H1 (cell line): ENCODE measurements around the gene COPS9. TPM values are rescaled to one million over a fixed set of nuclear protein-coding genes. Genes with fewer than 3 reads are reported as not detected.

Experiments
- polyA plus RNA-seq, 7 experiments: library from polyadenylated mRNA; depleted of rRNA in 3 of 7; stranded (reverse) in 5 of 7; unstranded in 2 of 7; fragments of >200 nt in 5 of 7; fragments of 200-250 nt in 2 of 7; gene quantifications; 1 replicate in 5 of 7; 2 replicates in 1 of 7; 4 replicates in 1 of 7; pipeline versions ENCODE4 v1.2.1 to v1.2.3, GENCODE V29; 2011 to 2013; ENCODE audit warnings: missing spikeins in 2 of 7, mixed read lengths in 2 of 7
- total RNA-seq: library from RNA; stranded (reverse); fragmentation: NEBNext Ultra II Directional; extraction: Animal tissue kit (Norgen Biotek cat#: 25700); gene quantifications from 2 replicates; pipeline ENCODE4 v1.2.1, GENCODE V29; 2021
- TF ChIP-seq, protein P1 (sequence below): fragments of 300-600 bp; sonication (generic); IDR thresholded peaks from 2 replicates; pipeline ENCODE4 v1.7.1; 2012; ENCODE audit warnings: low read length, moderate library complexity, mild to moderate bottlenecking, inconsistent platforms; ENCODE audit not compliant: insufficient replicate concordance

The COPS9 gene
- total and polyA plus RNA-seq, 2 of the 8 experiments (the other 6 are each of a cell fraction or from before 2014, with no cell fraction given): 154 to 234 TPM

DNA sequence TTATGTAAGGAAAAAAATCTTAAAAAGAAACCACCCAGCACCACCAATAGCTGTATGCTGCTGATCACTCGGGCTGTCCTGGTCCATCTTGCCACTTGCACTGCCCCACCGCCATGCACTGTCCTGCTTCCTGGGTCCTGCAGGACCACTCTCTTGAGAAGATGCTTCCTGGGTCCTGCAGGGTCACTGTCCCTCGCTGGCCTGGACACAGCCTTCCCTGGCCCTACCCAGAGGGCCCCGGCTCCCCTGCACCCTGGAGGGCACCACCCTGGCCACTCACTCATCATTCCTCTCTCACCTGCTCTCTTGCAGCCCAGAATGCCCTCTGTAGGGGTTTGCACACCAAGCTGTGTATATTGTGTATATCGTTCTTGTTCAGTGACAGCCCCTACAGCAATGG is 6.8 kb upstream of the COPS9 start (continued):
- TF ChIP-seq, protein P1, sequence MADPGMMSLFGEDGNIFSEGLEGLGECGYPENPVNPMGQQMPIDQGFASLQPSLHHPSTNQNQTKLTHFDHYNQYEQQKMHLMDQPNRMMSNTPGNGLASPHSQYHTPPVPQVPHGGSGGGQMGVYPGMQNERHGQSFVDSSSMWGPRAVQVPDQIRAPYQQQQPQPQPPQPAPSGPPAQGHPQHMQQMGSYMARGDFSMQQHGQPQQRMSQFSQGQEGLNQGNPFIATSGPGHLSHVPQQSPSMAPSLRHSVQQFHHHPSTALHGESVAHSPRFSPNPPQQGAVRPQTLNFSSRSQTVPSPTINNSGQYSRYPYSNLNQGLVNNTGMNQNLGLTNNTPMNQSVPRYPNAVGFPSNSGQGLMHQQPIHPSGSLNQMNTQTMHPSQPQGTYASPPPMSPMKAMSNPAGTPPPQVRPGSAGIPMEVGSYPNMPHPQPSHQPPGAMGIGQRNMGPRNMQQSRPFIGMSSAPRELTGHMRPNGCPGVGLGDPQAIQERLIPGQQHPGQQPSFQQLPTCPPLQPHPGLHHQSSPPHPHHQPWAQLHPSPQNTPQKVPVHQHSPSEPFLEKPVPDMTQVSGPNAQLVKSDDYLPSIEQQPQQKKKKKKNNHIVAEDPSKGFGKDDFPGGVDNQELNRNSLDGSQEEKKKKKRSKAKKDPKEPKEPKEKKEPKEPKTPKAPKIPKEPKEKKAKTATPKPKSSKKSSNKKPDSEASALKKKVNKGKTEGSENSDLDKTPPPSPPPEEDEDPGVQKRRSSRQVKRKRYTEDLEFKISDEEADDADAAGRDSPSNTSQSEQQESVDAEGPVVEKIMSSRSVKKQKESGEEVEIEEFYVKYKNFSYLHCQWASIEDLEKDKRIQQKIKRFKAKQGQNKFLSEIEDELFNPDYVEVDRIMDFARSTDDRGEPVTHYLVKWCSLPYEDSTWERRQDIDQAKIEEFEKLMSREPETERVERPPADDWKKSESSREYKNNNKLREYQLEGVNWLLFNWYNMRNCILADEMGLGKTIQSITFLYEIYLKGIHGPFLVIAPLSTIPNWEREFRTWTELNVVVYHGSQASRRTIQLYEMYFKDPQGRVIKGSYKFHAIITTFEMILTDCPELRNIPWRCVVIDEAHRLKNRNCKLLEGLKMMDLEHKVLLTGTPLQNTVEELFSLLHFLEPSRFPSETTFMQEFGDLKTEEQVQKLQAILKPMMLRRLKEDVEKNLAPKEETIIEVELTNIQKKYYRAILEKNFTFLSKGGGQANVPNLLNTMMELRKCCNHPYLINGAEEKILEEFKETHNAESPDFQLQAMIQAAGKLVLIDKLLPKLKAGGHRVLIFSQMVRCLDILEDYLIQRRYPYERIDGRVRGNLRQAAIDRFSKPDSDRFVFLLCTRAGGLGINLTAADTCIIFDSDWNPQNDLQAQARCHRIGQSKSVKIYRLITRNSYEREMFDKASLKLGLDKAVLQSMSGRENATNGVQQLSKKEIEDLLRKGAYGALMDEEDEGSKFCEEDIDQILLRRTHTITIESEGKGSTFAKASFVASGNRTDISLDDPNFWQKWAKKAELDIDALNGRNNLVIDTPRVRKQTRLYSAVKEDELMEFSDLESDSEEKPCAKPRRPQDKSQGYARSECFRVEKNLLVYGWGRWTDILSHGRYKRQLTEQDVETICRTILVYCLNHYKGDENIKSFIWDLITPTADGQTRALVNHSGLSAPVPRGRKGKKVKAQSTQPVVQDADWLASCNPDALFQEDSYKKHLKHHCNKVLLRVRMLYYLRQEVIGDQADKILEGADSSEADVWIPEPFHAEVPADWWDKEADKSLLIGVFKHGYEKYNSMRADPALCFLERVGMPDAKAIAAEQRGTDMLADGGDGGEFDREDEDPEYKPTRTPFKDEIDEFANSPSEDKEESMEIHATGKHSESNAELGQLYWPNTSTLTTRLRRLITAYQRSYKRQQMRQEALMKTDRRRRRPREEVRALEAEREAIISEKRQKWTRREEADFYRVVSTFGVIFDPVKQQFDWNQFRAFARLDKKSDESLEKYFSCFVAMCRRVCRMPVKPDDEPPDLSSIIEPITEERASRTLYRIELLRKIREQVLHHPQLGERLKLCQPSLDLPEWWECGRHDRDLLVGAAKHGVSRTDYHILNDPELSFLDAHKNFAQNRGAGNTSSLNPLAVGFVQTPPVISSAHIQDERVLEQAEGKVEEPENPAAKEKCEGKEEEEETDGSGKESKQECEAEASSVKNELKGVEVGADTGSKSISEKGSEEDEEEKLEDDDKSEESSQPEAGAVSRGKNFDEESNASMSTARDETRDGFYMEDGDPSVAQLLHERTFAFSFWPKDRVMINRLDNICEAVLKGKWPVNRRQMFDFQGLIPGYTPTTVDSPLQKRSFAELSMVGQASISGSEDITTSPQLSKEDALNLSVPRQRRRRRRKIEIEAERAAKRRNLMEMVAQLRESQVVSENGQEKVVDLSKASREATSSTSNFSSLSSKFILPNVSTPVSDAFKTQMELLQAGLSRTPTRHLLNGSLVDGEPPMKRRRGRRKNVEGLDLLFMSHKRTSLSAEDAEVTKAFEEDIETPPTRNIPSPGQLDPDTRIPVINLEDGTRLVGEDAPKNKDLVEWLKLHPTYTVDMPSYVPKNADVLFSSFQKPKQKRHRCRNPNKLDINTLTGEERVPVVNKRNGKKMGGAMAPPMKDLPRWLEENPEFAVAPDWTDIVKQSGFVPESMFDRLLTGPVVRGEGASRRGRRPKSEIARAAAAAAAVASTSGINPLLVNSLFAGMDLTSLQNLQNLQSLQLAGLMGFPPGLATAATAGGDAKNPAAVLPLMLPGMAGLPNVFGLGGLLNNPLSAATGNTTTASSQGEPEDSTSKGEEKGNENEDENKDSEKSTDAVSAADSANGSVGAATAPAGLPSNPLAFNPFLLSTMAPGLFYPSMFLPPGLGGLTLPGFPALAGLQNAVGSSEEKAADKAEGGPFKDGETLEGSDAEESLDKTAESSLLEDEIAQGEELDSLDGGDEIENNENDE: no peak
